HS-27A (cell line): ENCODE results near the gene KRTAP5-7.
"Not testable (repeated sequence)": the region's sequence is repeated elsewhere in the genome, so short reads cannot be mapped to it uniquely, and the experiment has no call there.

Experiments
- DNase-seq: peaks from one replicate; pipeline ENCODE4 v3.0.0-alpha.2; 2012; ENCODE audit warnings: low read depth, missing footprints

KRTAP5-7 gene

DNA sequence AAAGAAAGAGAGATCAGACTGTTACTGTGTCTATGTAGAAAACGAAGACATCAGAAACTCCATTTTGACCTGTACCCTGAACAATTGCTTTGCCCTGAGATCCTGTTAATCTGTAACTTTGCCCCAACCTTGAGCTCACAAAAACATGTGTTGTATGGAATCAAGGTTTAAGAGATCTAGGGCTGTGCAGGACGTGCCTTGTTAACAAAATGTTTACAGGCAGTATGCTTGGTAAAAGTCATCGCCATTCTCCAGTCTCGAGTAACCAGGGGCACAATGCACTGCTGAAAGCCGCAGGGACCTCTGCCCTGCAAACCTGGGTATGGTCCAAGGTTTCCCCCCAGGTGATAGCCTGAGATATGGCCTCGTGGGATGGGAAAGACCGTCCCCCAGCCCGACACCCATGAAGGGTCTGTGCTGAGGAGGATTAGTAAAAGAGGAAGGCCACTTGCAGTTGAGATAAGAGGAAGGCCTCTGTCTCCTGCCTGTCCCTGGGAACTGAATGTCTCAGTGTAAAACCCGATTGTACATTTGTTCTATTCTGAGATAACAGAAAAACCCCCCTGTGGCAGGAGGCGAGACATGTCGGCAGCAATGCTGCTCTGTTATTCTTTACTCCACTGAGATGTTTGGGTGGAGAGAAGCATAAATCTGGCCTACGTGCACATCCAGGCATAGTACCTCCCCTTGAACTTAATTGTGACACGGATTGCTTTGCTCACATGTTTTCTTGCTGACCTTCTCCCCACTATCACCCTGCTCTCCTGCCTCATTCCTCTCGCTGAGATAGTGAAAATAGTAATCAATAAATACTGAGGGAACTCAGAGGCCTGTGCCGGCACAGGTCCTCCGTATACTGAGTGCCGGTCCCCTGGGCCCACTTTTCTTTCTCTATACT is 7.9 kb downstream of the KRTAP5-7 start:
- DNase-seq = not testable (repeated sequence)

GRCh38 chr11:71535825-71536224 is 8.8 kb downstream of the KRTAP5-7 start:
- DNase-seq = no peak

DNA sequence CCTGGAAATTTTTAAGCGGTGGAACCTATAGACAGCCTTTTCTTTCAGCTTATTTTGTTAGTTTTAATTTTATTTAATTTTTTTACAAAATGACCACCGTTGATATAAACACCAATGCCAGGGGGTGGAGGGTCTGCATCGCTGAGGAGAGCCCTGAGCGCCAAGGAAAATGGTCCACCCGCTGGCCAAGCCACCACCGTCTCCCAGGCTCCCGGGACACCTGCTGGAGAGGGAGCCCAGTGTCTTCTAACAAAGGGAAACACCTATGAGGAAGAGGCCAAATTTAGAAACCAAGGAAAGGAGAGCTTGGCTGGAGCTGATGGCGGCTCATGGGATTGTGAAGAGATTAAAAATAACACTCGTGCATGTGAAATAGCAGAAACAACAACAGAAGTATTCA is 10.5 kb downstream of the KRTAP5-7 start:
- no peak for DNase-seq

DNA sequence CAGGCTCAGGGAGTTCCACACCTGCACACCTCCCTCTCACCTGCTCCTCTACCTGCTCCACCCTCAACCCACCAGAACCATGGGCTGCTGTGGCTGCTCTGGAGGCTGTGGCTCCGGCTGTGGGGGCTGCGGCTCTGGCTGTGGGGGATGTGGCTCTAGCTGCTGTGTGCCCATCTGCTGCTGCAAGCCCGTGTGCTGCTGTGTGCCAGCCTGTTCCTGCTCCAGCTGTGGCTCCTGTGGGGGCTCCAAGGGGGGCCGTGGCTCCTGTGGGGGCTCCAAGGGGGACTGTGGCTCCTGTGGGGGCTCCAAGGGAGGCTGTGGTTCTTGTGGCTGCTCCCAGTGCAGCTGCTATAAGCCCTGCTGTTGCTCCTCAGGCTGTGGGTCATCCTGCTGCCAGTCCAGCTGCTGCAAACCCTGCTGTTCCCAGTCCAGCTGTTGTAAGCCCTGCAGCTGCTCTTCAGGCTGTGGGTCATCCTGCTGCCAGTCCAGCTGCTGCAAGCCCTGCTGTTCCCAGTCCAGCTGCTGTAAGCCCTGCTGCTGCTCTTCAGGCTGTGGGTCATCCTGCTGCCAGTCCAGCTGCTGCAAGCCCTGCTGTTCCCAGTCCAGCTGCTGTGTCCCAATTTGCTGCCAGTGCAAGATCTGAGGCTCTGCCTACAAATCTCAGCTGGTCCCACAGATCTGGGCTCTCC is 11.1 kb downstream of the KRTAP5-7 start, which contains the start of gene KRTAP5-8:
Gene KRTAP5-8 (plus strand): TSS at position 49 of the 689 bp plus-strand sequence. CDS start 31 bp downstream, at position 80.
- not testable (repeated sequence) for DNase-seq

GRCh38 chr11:71538666-71538990 is 11.6 kb downstream of the KRTAP5-7 start:
- DNase-seq = no peak

- no peak for DNase-seq
Measured at GRCh38 chr11:71539017-71539416, 11.9 kb downstream of the KRTAP5-7 start.

- DNase-seq = not testable (repeated sequence)
Measured at GRCh38 chr11:71539971-71540370, 12.9 kb downstream of the KRTAP5-7 start.

- not testable (repeated sequence) for DNase-seq
Measured at GRCh38 chr11:71540521-71541304, 13.6 kb downstream of the KRTAP5-7 start.

DNA sequence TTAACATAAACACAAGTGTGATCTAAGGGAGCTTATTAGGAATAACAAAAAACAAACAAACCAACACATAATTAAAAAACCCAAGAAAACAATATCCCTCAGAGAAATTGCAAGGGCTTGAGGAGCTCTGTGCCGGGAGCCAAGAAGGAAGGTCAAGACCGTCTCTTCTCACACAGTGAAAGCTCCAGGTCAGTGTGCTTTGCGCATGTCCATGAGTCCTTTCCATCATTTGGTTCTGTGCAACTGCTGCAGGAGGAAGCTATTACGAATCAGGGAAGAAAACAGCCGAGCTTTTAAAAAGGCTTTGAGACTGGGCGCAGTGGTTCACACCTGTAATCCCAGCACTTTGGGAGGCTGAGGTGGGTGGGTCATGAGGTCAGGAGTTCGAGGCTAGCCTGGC is 15.3 kb downstream of the KRTAP5-7 start:
- no peak for DNase-seq

DNA sequence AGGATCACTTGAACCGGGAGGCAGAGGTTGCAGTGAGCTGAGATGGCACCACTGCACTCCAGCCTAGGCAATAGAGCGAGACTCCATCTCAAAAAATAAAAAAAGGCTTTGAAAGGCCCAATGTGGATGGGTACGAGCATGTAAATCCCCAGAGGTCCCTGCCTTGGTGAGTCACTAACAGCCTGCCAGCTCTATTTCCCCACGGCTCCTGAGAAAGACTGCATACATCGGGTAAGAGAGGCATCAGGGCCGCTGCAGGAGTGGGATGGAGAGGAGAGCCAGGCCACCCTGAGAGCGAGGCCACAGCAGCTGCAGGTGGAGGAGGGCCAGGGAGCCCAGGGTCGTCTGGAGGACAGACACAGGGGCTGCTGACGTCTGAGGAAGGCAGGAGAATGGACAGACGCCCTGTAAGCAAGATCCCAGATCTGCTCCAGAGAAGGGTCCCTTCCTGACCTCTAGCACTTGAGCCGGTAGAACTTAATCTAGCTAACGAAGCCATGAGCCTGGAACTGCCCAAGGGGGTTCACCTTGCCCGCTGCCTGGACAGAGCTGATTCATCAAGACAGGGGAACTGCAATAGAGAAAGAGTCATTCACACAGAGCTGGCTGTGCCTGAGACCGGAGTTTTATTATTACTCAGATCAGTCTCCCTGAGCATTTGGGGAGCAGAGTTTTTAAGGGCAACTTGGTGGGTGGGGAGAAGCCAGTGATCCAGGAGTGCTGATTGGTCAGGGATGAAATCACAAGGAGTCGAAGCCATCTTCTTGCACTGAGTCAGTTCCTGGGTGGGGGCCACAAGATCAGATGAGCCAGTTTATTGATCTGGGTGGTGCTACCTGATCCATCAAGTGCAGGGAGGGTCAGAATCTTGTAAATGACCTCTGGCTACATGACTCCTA is 16.1 kb downstream of the KRTAP5-7 start:
- DNase-seq = no peak

DNA sequence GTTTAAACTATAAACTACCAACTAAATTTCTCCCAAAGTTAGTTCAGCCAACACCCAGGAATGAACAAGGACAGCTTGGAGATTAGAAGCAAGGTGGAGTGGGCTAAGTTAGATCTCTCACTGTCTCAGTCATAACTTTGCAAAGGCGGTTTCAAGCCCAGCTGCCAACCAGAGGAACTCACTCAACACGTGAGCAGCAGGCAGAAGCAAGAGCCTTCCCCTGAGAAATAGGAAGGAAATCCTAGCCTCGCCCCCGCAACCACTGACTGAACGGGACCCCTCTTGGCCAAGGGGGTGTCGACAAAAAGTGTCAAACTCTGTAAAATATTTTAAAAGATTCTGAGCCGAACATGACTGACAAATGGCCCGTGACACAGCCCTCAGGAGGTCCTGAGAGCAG is 16.8 kb downstream of the KRTAP5-7 start:
- no peak for DNase-seq

- DNase-seq = no peak
Measured at GRCh38 chr11:71544525-71545214, 17.6 kb downstream of the KRTAP5-7 start.

DNA sequence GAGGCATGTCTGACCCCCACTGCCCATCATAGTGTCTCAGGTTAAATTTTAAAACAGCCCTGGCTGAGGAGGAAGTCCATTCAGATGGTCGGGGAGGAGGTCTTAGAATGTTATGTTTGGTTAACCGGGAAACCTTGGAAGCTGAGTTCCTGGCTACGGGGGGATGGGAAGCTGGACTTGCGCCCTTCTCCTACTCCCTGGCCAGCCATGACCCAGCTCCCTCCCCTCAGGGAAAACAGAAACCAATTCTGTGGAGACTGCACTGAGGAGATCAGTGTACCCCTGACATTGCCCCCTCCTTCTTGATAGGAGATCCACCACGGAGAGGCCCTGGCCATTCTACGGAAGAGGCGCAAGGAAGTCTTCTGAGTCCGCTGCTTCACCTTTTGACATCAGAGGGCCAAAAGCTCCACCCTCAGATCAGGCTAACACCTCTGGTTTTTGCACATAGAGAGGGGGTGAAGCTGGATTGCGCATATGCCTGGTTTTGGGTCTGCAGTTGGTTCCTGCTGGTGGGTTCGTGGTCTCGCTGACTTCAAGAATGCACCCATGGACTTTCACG is 18.4 kb downstream of the KRTAP5-7 start:
- no peak for DNase-seq

DNA sequence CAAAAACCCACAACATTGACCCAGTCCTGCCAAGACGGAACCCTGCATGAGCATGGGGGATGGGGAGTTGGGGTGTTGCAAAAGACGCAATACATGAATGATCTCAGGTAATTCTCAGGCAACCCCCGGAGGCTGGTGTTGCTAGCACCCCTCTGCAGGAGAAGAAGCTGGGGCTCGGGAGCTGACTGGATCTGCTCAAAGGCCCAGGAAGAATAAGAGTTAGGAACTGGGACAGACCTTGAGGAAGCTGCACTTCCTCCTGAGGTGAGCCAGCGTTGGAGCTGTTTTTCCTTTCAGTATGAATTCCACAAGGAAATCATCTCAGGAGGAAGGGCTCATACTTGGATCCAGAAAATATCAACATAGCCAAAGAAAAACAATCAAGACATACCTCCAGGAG is 21.1 kb downstream of the KRTAP5-7 start, which contains the start of gene KRTAP5-9:
Gene KRTAP5-9 (plus strand): TSS at position 301 of the 400 bp plus-strand sequence. CDS start 238 bp downstream, outside the sequence.
- no peak for DNase-seq

DNA sequence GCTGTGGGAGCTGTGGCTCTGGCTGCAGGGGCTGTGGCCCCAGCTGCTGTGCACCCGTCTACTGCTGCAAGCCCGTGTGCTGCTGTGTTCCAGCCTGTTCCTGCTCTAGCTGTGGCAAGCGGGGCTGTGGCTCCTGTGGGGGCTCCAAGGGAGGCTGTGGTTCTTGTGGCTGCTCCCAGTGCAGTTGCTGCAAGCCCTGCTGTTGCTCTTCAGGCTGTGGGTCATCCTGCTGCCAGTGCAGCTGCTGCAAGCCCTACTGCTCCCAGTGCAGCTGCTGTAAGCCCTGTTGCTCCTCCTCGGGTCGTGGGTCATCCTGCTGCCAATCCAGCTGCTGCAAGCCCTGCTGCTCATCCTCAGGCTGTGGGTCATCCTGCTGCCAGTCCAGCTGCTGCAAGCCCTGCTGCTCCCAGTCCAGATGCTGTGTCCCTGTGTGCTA is 21.7 kb downstream of the KRTAP5-7 start:
- no peak for DNase-seq

DNA sequence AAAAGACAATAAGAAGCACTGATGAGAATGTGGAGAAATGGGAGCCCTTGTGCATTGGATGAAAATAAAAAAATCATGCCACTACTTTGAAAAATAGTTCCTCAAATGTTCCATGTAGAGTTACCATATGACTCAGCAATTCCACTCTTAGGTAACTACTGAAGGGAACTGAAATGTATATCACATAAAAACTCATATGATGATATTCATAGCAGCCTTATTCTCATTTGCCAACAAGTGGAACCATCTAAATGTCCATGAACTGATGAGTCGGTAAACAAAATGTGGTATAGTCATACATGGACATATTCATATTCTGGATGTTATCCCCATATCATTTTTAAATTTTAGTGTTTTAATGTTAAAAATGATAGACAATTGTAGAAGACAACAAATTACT is 24.6 kb downstream of the KRTAP5-7 start:
- no peak for DNase-seq

DNA sequence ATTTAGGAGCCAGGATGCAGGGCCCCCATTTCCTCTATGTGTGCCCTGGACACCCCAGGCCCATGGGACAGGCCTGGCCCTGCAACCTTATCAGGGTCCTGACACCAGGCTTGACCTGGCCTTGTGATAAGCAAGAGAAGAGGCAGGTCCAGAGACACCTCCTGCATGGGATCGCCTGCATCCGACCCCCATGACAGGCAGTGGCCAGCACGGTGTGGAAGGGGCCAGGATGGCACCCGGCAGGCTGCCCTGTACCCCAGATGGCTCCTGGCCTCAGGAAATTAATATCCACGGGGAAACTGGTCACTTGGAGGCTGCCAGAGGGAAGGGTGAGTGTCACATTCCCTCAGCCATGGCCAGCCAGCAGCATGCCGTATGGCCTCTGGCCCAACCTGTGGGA is 27.9 kb downstream of the KRTAP5-7 start:
- DNase-seq = no peak

GRCh38 chr11:71555508-71555907 is 28.4 kb downstream of the KRTAP5-7 start:
- DNase-seq = no peak

DNA sequence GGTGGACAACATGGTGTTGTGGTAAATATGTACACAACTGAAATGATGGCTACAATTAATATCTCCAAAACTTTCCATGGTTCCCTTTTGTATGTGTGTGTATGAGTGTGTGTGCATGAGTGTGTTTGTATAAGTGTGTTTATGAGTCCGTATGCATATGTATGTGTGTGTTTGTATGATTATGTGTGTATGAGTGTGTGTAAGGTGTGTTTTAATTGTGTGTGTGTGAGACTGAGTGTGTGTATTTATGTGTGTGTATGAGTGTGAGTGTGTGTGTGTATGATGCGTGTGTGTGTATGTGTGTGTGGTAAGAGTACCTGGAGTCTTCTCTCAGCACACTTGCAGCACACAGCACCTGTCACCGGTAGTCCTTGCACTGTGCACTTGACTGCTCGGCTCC is 29.0 kb downstream of the KRTAP5-7 start:
- no peak for DNase-seq

- no peak for DNase-seq
Measured at GRCh38 chr11:71557257-71557656, 30.2 kb downstream of the KRTAP5-7 start.
